Mesothelial cell of epicardium (in vitro differentiated cells): Measurements from ENCODE around the gene PCDHGA6. TPM values are rescaled to one million over a fixed set of nuclear protein-coding genes. Genes with fewer than 3 reads are reported as not detected.

ENCODE experiments used
- DNase-seq, 2 experiments: peaks; one replicate each; pipeline ENCODE4 v3.0.0; 2021; ENCODE audit warnings: low spot score in 2 of 2; ENCODE audit not compliant: unreplicated experiment in 2 of 2
- H3K27ac Mint-ChIP-seq: 2 replicates; pipeline ENCODE4 v1.8.0; 2021; ENCODE audit warnings: mixed read lengths
- H3K27me3 Mint-ChIP-seq: 2 replicates; pipeline ENCODE4 v1.8.0; 2021; ENCODE audit warnings: low read depth, mixed read lengths
- H3K36me3 Mint-ChIP-seq: 2 replicates; pipeline ENCODE4 v1.8.0; 2021; ENCODE audit warnings: mixed read lengths
- H3K4me1 Mint-ChIP-seq: 2 replicates; pipeline ENCODE4 v1.8.0; 2021; ENCODE audit warnings: mixed read lengths
- H3K4me3 Mint-ChIP-seq: 2 replicates; pipeline ENCODE4 v1.8.0; 2021; ENCODE audit warnings: mild to moderate bottlenecking, moderate library complexity, mixed read lengths
- H3K9me3 Mint-ChIP-seq: 2 replicates; pipeline ENCODE4 v1.8.0; 2021; ENCODE audit warnings: mixed read lengths
- CTCF ChIP-seq: fragments of 200-600 bp; sonication (generic); IDR thresholded peaks from one replicate; pipeline ENCODE4 v1.5.0; 2021; ENCODE audit warnings: antibody characterized with exemption; ENCODE audit not compliant: unreplicated experiment
- total RNA-seq: library from RNA; stranded (reverse); gene quantifications from 3 replicates; pipeline ENCODE4 v1.2.1, GENCODE V29; 2021

PCDHGA6 gene
- total RNA-seq, 1 donor from 2014 or later: 0.25 TPM

GRCh38 chr5:141356133-141356532 is 17.6 kb upstream of the PCDHGA6 start:
- no peak for DNase-seq
- TF ChIP-seq CTCF: no peak
- Mint-ChIP-seq H3K27me3 (no peaks in the 10 kb centered on the region), H3K27ac (no peak overlapping the region), H3K4me1 (no peaks in the 10 kb centered on the region), H3K9me3 (peaks cover 61% of the 10 kb centered on the region), H3K4me3 (no peak overlapping the region), H3K36me3 (peaks cover 14% of the 10 kb centered on the region)

- peaks cover 16% of the 10 kb centered on the region for H3K36me3 Mint-ChIP-seq
- no peak for DNase-seq
- peaks cover 65% of the 10 kb centered on the region for H3K9me3 Mint-ChIP-seq
- TF ChIP-seq CTCF: no peak
- no peaks in the 10 kb centered on the region for H3K27me3 Mint-ChIP-seq
- H3K27ac Mint-ChIP-seq: no peak overlapping the region
- no peaks in the 10 kb centered on the region for H3K4me1 Mint-ChIP-seq
- H3K4me3 Mint-ChIP-seq: no peak overlapping the region
These were observed 16.7 kb upstream of the PCDHGA6 start for GRCh38 chr5:141356950-141357349.

GRCh38 chr5:141359790-141360426 is 13.8 kb upstream of the PCDHGA6 start, which contains the start of gene PCDHGB2:
Gene PCDHGB2, plus strand, starts transcription at chr5:141359994. Its CDS starts 142 bp downstream, at chr5:141360136.
- H3K27ac Mint-ChIP-seq: no peak within 1 kb of the TSS
- H3K4me3 Mint-ChIP-seq: no peak within 1 kb of the TSS
- no peak for TF ChIP-seq CTCF
- H3K9me3 Mint-ChIP-seq: peaks cover 60% of the 10 kb centered on the region
- no peaks in the 10 kb centered on the region for H3K27me3 Mint-ChIP-seq
- H3K4me1 Mint-ChIP-seq: no peaks in the 10 kb centered on the region
- H3K36me3 Mint-ChIP-seq: peaks cover 17% of the 10 kb centered on the region
- DNase-seq: no peak

GRCh38 chr5:141360685-141361084 is 13.0 kb upstream of the PCDHGA6 start:
- Mint-ChIP-seq H3K27ac (no peak overlapping the region), H3K4me1 (no peaks in the 10 kb centered on the region), H3K4me3 (no peak overlapping the region), H3K36me3 (peaks cover 17% of the 10 kb centered on the region), H3K9me3 (peaks cover 63% of the 10 kb centered on the region), H3K27me3 (no peaks in the 10 kb centered on the region)
- no peak for TF ChIP-seq CTCF
- DNase-seq: no peak

GRCh38 chr5:141362719-141363118 is 11.0 kb upstream of the PCDHGA6 start:
- Mint-ChIP-seq H3K36me3 (peaks cover 16% of the 10 kb centered on the region), H3K27me3 (no peaks in the 10 kb centered on the region), H3K4me1 (no peaks in the 10 kb centered on the region), H3K4me3 (no peak overlapping the region), H3K27ac (no peak overlapping the region), H3K9me3 (peaks cover 55% of the 10 kb centered on the region)
- DNase-seq: no peak
- TF ChIP-seq CTCF: no peak
